GM23248 (cell line): ENCODE results near the gene SUCLG1. TPM values are rescaled to one million over a fixed set of nuclear protein-coding genes. Genes with fewer than 3 reads are reported as not detected.
"Not testable (repeated sequence)": the region's sequence is repeated elsewhere in the genome, so short reads cannot be mapped to it uniquely, and the experiment has no call there.

Experiments
- DNase-seq: peaks from one replicate; pipeline ENCODE4 v3.0.0-alpha.2; 2015
- H2AFZ ChIP-seq: fragments of 200-600 bp; sonication (generic); 2 replicates; pipeline ENCODE4 v1.6.1; 2016; ENCODE audit warnings: antibody characterized with exemption
- H3F3A ChIP-seq: fragments of 200-600 bp; sonication (generic); 2 replicates; pipeline ENCODE4 v1.6.1; 2016; ENCODE audit warnings: mild to moderate bottlenecking, antibody characterized with exemption, mixed run types; ENCODE audit not compliant: insufficient read depth
- H3K27ac ChIP-seq: fragments of 200-600 bp; sonication (generic); 2 replicates; pipeline ENCODE4 v1.5.1; 2016; ENCODE audit warnings: mild to moderate bottlenecking
- H3K27me3 ChIP-seq: fragments of 200-600 bp; sonication (generic); replicated peaks from 2 replicates; pipeline ENCODE4 v1.6.1; 2016; ENCODE audit warnings: mild to moderate bottlenecking; ENCODE audit not compliant: insufficient read depth
- H3K36me3 ChIP-seq: fragments of 200-600 bp; sonication (generic); 2 replicates; pipeline ENCODE4 v1.6.1; 2016; ENCODE audit warnings: low read depth, mild to moderate bottlenecking
- H3K4me1 ChIP-seq: fragments of 200-600 bp; sonication (generic); 2 replicates; pipeline ENCODE4 v1.6.1; 2016; ENCODE audit warnings: mild to moderate bottlenecking; ENCODE audit not compliant: insufficient read depth
- H3K4me2 ChIP-seq: fragments of 200-600 bp; sonication (generic); one replicate; pipeline ENCODE4 v1.6.1; 2016; ENCODE audit warnings: mild to moderate bottlenecking; ENCODE audit not compliant: unreplicated experiment
- H3K4me3 ChIP-seq: fragments of 200-600 bp; sonication (generic); 2 replicates; pipeline ENCODE4 v1.5.1; 2016; ENCODE audit warnings: mild to moderate bottlenecking
- H3K79me2 ChIP-seq: fragments of 200-600 bp; sonication (generic); 2 replicates; pipeline ENCODE4 v1.6.1; 2016; ENCODE audit warnings: mild to moderate bottlenecking; ENCODE audit not compliant: insufficient read depth
- H3K9ac ChIP-seq: fragments of 200-600 bp; sonication (generic); 2 replicates; pipeline ENCODE4 v1.6.1; 2016; ENCODE audit warnings: mild to moderate bottlenecking
- H3K9me2 ChIP-seq: fragments of 200-600 bp; sonication (generic); 2 replicates; pipeline ENCODE4 v1.6.1; 2016; ENCODE audit warnings: mixed run types, mild to moderate bottlenecking, moderate library complexity; ENCODE audit not compliant: insufficient read depth
- H3K9me3 ChIP-seq: fragments of 200-600 bp; sonication (generic); one replicate; pipeline ENCODE4 v1.6.1; 2017; ENCODE audit warnings: low read depth
- H4K20me1 ChIP-seq: fragments of 200-600 bp; sonication (generic); 2 replicates; pipeline ENCODE4 v1.6.0; 2016; ENCODE audit not compliant: insufficient read depth
- EZH2 ChIP-seq: fragments of 200-600 bp; sonication (generic); IDR thresholded peaks from 2 replicates; pipeline ENCODE4 v1.6.1; 2018; ENCODE audit warnings: antibody characterized with exemption, mild to moderate bottlenecking; ENCODE audit not compliant: insufficient read depth, poor library complexity, severe bottlenecking
- EZH2phosphoT487 ChIP-seq: fragments of 200-600 bp; sonication (generic); IDR thresholded peaks from 2 replicates; pipeline ENCODE4 v1.6.1; 2018; ENCODE audit warnings: antibody characterized with exemption, moderate library complexity, mild to moderate bottlenecking, low read depth; ENCODE audit not compliant: insufficient read depth
- WGBS, 2 experiments: methylation state at CpG; one replicate each; pipeline ENCODE4 v1.1.6; 2015 to 2017; ENCODE audit warnings: low lambda C conversion rate in 2 of 2, low coverage in 1 of 2; ENCODE audit errors: missing lambda C conversion rate in 2 of 2; 5-methylcytosine and 5-hydroxymethylcytosine counted together
- in situ Hi-C: fragments of 300-500 bp; cut with MboI; formaldehyde crosslinking; loops from 2 replicates; pipeline ENCODE4 v1.15.0; 2020
- polyA plus RNA-seq: library from polyadenylated mRNA; unstranded; fragments of >200 nt; fragmentation: Nextera tagmentation; extraction: Ambion mirVana; gene quantifications from 2 replicates; pipeline ENCODE4 v1.2.1, GENCODE V29; 2016
- total RNA-seq: library from RNA; depleted of rRNA; stranded (reverse); fragments of >200 nt; shearing (Covaris generic); gene quantifications from 2 replicates; pipeline ENCODE4 v1.2.3, GENCODE V29; 2014

The SUCLG1 gene
- total and polyA plus RNA-seq, 2 experiments from 2014 or later, result 50.4 to 80.2 TPM

- 61 to 66% methylated on average over 4 of the region's 4 CpGs for WGBS, 2 experiments
- Histone ChIP-seq H3K4me1 (no peaks in the 10 kb centered on the region), H3K27me3 (no peaks in the 10 kb centered on the region), H2AFZ (no peak overlapping the region), H4K20me1 (no peaks in the 10 kb centered on the region), H3K79me2 (no peaks in the 10 kb centered on the region), H3K9me2 (no peaks in the 10 kb centered on the region), H3K9me3 (peaks cover 3% of the 10 kb centered on the region), H3K36me3 (no peaks in the 10 kb centered on the region), H3F3A (no peaks in the 10 kb centered on the region), H3K4me3 (no peak overlapping the region), H3K4me2 (no peak overlapping the region), H3K27ac (no peak overlapping the region), H3K9ac (no peak overlapping the region)
- in situ Hi-C loops, result no loop called here
- TF ChIP-seq EZH2, result no peak
- no peak for TF ChIP-seq EZH2phosphoT487
- DNase-seq, result no peak
Measured at GRCh38 chr2:84474176-84474575, 15.1 kb upstream of the SUCLG1 start.

GRCh38 chr2:84472856-84473565, 13.9 kb upstream of the SUCLG1 start:
- TF ChIP-seq EZH2, result no peak
- no peak for TF ChIP-seq EZH2phosphoT487
- Histone ChIP-seq H3K36me3 (no peaks in the 10 kb centered on the region), H2AFZ (no peak overlapping the region), H3K4me1 (no peaks in the 10 kb centered on the region), H3K4me2 (no peak overlapping the region), H3K9ac (no peak overlapping the region), H4K20me1 (no peaks in the 10 kb centered on the region), H3K4me3 (no peak overlapping the region), H3F3A (no peaks in the 10 kb centered on the region), H3K9me2 (no peaks in the 10 kb centered on the region), H3K9me3 (peaks cover 3% of the 10 kb centered on the region), H3K27ac (no peak overlapping the region), H3K27me3 (no peaks in the 10 kb centered on the region), H3K79me2 (no peaks in the 10 kb centered on the region)
- in situ Hi-C loops, result no loop called here
- 66 to 73% methylated on average over 6 of the region's 6 CpGs for WGBS, 2 experiments
- DNase-seq, result no peak

GRCh38 chr2:84472423-84472822, 13.3 kb upstream of the SUCLG1 start:
- H2AFZ ChIP-seq, H3K9me3 ChIP-seq, H4K20me1 ChIP-seq, H3K27ac ChIP-seq, H3K4me3 ChIP-seq, H3F3A ChIP-seq, H3K9me2 ChIP-seq, H3K4me2 ChIP-seq, H3K27me3 ChIP-seq, H3K4me1 ChIP-seq, in situ Hi-C loops, H3K79me2 ChIP-seq, H3K9ac ChIP-seq, H3K36me3 ChIP-seq: not testable (repeated sequence)
- WGBS, 2 experiments, result 50 to 66% methylated on average over 2 of the region's 2 CpGs
- DNase-seq, result peak; percentile 35

- Histone ChIP-seq H3K9me2 (no peaks in the 10 kb centered on the region), H3F3A (no peaks in the 10 kb centered on the region), H3K4me2 (no peak overlapping the region), H3K27me3 (no peaks in the 10 kb centered on the region), H3K9ac (no peak overlapping the region), H2AFZ (no peak overlapping the region), H3K79me2 (no peaks in the 10 kb centered on the region), H3K9me3 (no peaks in the 10 kb centered on the region), H3K27ac (no peak overlapping the region), H3K36me3 (no peaks in the 10 kb centered on the region), H3K4me1 (no peaks in the 10 kb centered on the region), H4K20me1 (no peaks in the 10 kb centered on the region), H3K4me3 (no peak overlapping the region)
- 76 to 77% methylated on average over 1 of the region's 1 CpG for WGBS, 2 experiments
- in situ Hi-C loops, result no loop called here
- TF ChIP-seq EZH2 (no peak), EZH2phosphoT487 (no peak)
- no peak for DNase-seq
Measured at GRCh38 chr2:84467389-84467788, 8.3 kb upstream of the SUCLG1 start.

- Histone ChIP-seq H3K27ac (no peak overlapping the region), H3K9me2 (no peaks in the 10 kb centered on the region), H3K4me3 (no peak overlapping the region), H4K20me1 (no peaks in the 10 kb centered on the region), H3K4me2 (no peak overlapping the region), H2AFZ (no peak overlapping the region), H3K27me3 (no peaks in the 10 kb centered on the region), H3F3A (no peaks in the 10 kb centered on the region), H3K4me1 (peaks cover 15% of the 10 kb centered on the region), H3K36me3 (no peaks in the 10 kb centered on the region), H3K9ac (no peak overlapping the region), H3K9me3 (no peaks in the 10 kb centered on the region), H3K79me2 (peaks cover 28% of the 10 kb centered on the region)
- 94 to 97% methylated on average over 3 of the region's 3 CpGs for whole genome bisulfite sequencing, 2 experiments
- in situ Hi-C loops, result no loop called here
- no peak for DNase-seq
- TF ChIP-seq EZH2, result no peak
- TF ChIP-seq EZH2phosphoT487, result no peak
Measured at GRCh38 chr2:84461310-84461709, 2.2 kb upstream of the SUCLG1 start.
